Osteoblast (primary cell): Measurements from ENCODE around the gene ARFGAP1. TPM values are rescaled to one million over a fixed set of nuclear protein-coding genes. Genes with fewer than 3 reads are reported as not detected.

ENCODE experiments used
- DNase-seq: peaks from one replicate; pipeline ENCODE4 v3.0.0; 2011; ENCODE audit warnings: low spot score, mixed read lengths; ENCODE audit not compliant: insufficient read length; ENCODE audit errors: missing footprints
- H2AFZ ChIP-seq: 2 replicates; pipeline ENCODE4 v1.6.0; 2011; ENCODE audit warnings: mild to moderate bottlenecking, low read length
- H3K27ac ChIP-seq: 2 replicates; pipeline ENCODE4 v1.5.1; 2011; ENCODE audit warnings: mild to moderate bottlenecking, low read depth, low read length, moderate library complexity
- H3K27me3 ChIP-seq: 2 replicates; pipeline ENCODE4 v1.6.0; 2012; ENCODE audit warnings: mild to moderate bottlenecking, control low read depth, inconsistent platforms, low read length, moderate library complexity; ENCODE audit not compliant: insufficient read depth
- H3K36me3 ChIP-seq: 2 replicates; pipeline ENCODE4 v1.5.1; 2011; ENCODE audit warnings: mild to moderate bottlenecking, low read length, control low read depth, moderate library complexity; ENCODE audit not compliant: insufficient read depth
- H3K4me1 ChIP-seq: 2 replicates; pipeline ENCODE4 v1.5.1; 2011; ENCODE audit warnings: mild to moderate bottlenecking, low read length, control low read depth, moderate library complexity; ENCODE audit not compliant: insufficient read depth
- H3K4me2 ChIP-seq: 2 replicates; pipeline ENCODE4 v1.6.0; 2011; ENCODE audit warnings: mild to moderate bottlenecking, low read length; ENCODE audit not compliant: insufficient read depth
- H3K4me3 ChIP-seq: fragments of 200-600 bp; sonication (generic); 3 replicates; pipeline ENCODE4 v1.5.1; 2012; ENCODE audit warnings: mild to moderate bottlenecking, low read length, inconsistent platforms; ENCODE audit not compliant: insufficient read depth
- H3K79me2 ChIP-seq: 2 replicates; pipeline ENCODE4 v1.6.0; 2012; ENCODE audit warnings: mild to moderate bottlenecking, low read length, control low read depth, inconsistent platforms; ENCODE audit not compliant: insufficient read depth
- H3K9me3 ChIP-seq: 2 replicates; pipeline ENCODE4 v1.5.1; 2011; ENCODE audit warnings: low read depth, low read length, control low read depth
- H4K20me1 ChIP-seq: 2 replicates; pipeline ENCODE4 v1.6.0; 2012; ENCODE audit warnings: mild to moderate bottlenecking, low read length, control low read depth; ENCODE audit not compliant: insufficient read depth
- total RNA-seq: library from RNA; depleted of rRNA; stranded (reverse); fragments of >200 nt; gene quantifications from 2 replicates; pipeline ENCODE4 v1.2.3, GENCODE V29; 2012
- TF ChIP-seq, protein P1 (sequence below): IDR thresholded peaks from 2 replicates; pipeline ENCODE4 v1.5.1; 2011; ENCODE audit warnings: mild to moderate bottlenecking, low read depth, low read length, moderate library complexity; ENCODE audit errors: extremely low read depth

The ARFGAP1 gene
- total RNA-seq, 1 donor = 68.4 TPM

DNA sequence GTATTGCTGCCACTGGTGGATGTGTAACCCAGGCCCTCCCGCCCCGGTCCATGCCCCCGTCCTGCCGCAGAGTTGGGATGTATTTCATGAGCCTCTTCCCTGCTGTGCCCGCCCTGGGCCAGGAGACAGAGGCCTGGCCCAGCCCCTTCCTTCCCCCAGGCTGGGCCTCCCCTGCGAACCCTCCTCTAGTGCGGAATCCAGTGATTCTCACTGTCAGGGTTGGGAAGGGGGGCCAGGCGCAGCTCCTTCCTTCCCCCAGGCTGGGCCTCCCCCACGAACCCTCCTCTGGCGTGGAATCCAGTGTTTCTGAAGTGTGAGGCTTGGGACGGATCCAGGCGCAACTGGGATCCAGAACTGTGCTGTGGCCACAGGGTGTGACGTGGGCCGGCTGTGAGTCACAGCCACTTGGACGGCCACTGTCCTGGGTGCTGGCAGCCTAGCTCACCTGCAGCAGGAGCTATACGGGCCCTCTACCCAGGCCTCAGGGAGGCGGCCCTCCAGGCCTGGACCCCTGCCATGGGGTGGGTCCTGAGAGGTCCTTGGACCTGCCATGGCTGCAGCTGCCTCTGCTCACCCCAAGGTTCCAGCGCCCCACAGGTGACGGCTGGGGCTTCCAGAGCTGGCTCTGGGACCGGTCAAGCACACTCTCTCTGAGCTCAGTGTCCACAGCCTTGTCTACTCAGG, 48.7 kb downstream of the ARFGAP1 start:
- no peak overlapping the region for H3K4me2 ChIP-seq
- H3K36me3 ChIP-seq = no peaks in the 10 kb centered on the region
- H3K4me3 ChIP-seq = no peak overlapping the region
- no peak overlapping the region for H2AFZ ChIP-seq
- TF ChIP-seq, protein P1, sequence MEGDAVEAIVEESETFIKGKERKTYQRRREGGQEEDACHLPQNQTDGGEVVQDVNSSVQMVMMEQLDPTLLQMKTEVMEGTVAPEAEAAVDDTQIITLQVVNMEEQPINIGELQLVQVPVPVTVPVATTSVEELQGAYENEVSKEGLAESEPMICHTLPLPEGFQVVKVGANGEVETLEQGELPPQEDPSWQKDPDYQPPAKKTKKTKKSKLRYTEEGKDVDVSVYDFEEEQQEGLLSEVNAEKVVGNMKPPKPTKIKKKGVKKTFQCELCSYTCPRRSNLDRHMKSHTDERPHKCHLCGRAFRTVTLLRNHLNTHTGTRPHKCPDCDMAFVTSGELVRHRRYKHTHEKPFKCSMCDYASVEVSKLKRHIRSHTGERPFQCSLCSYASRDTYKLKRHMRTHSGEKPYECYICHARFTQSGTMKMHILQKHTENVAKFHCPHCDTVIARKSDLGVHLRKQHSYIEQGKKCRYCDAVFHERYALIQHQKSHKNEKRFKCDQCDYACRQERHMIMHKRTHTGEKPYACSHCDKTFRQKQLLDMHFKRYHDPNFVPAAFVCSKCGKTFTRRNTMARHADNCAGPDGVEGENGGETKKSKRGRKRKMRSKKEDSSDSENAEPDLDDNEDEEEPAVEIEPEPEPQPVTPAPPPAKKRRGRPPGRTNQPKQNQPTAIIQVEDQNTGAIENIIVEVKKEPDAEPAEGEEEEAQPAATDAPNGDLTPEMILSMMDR = no peak
- H4K20me1 ChIP-seq = no peaks in the 10 kb centered on the region
- DNase-seq = no peak
- H3K27ac ChIP-seq = no peak overlapping the region
- H3K9me3 ChIP-seq = no peaks in the 10 kb centered on the region
- H3K27me3 ChIP-seq = peaks cover 9% of the 10 kb centered on the region
- H3K4me1 ChIP-seq = no peaks in the 10 kb centered on the region
- no peaks in the 10 kb centered on the region for H3K79me2 ChIP-seq

DNA sequence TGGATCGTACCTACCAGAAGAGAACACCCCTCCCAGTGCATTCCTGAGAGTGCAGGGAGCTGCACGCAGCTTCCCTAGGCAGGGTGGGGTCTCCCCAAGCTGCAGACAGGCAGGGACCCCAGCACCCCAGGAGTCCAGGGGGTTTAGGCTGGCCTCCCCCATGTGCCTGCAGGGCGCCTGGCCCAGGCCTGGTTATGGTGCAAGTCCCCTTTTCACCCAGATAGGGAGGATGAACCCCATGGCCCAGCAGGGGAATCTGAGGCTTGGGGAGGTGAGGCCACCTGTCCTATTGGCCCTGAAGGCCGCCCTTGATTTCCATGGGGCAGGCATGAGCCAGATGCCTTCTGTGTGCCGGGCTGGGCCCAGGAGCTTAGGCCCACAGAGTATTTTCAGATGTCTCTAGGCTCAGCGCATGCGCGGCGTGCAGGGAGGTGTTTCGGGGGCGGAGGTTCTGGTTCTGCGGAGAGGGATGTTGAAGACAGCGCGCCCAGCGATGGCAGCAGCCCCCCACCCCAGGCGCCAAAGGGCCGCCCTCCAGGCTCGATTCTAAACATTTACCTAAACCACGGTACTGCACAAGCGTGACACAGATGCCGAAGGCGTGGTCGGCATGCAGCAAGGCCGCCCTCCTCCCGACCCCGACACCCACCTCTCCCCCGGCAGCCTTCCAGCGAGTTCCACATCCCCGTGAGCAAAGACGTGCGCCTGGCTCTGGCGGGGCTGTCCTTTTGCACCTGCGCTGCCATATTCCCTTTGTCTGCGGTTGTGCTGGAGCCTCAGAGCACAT, 49.7 kb downstream of the ARFGAP1 start:
- Histone ChIP-seq H3K79me2 (no peaks in the 10 kb centered on the region), H3K27me3 (peaks cover 9% of the 10 kb centered on the region), H3K36me3 (no peaks in the 10 kb centered on the region), H3K27ac (no peak overlapping the region), H3K9me3 (no peaks in the 10 kb centered on the region), H3K4me1 (no peaks in the 10 kb centered on the region), H2AFZ (no peak overlapping the region), H3K4me2 (no peak overlapping the region), H3K4me3 (no peak overlapping the region), H4K20me1 (no peaks in the 10 kb centered on the region)
- TF ChIP-seq, protein P1 = no peak
- DNase-seq = no peak

DNA sequence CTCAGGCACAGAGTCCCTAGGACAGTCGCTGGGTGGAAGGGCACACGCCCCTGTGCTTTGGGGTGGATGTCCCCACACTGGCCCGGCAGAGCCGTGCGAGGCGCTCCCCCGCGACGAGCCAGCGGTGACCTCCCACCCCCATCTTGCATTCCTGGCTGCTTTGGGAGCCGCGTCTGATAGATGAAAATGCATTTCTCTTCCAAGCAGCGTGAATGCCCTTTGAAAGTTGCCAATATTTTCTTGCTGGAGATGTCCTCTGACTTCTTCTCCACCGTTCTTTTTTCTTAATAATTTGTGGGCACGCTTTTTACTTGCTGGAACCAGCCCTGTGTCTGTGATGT, 50.3 kb downstream of the ARFGAP1 start:
- no peak overlapping the region for H3K4me2 ChIP-seq
- H3K27me3 ChIP-seq = peaks cover 9% of the 10 kb centered on the region
- no peaks in the 10 kb centered on the region for H3K9me3 ChIP-seq
- no peak overlapping the region for H3K27ac ChIP-seq
- no peaks in the 10 kb centered on the region for H3K4me1 ChIP-seq
- H4K20me1 ChIP-seq = no peaks in the 10 kb centered on the region
- DNase-seq = no peak
- H3K79me2 ChIP-seq = no peaks in the 10 kb centered on the region
- H3K36me3 ChIP-seq = no peaks in the 10 kb centered on the region
- TF ChIP-seq, protein P1 = no peak
- H3K4me3 ChIP-seq = no peak overlapping the region
- no peak overlapping the region for H2AFZ ChIP-seq

DNA sequence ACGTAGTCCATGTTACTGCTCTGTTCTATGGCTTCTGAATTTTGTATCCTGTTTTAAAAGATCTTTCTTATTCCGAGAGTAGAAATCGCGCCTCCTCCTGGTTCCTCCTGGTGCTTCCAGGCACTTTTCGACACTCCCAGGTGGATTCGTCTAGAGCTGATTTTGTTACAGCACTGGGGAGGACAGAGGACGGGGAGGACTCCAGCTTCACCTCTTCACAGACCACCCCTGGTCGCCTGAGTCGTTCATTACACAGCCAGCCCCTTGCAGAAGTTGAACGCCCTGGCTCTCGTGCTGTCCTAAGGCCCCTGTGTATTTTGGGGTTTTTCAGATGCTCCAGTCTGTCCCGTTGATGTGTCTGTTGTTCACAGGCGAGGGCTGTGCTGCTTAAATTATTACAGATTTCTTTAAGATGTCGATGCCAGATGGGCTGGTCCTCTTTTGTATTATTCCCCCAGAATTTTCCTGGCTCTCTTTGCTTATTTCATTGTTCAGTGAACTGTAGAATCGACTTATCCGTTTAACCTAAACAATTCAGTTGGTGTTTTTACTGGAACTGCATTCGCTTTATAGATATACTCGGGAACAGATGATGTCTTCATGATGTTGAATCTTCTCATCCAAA, 50.9 kb downstream of the ARFGAP1 start:
- no peak for DNase-seq
- Histone ChIP-seq H3K4me1 (no peaks in the 10 kb centered on the region), H3K79me2 (no peaks in the 10 kb centered on the region), H2AFZ (no peak overlapping the region), H3K4me3 (no peak overlapping the region), H3K4me2 (no peak overlapping the region), H3K9me3 (no peaks in the 10 kb centered on the region), H3K27ac (no peak overlapping the region), H4K20me1 (no peaks in the 10 kb centered on the region), H3K36me3 (no peaks in the 10 kb centered on the region), H3K27me3 (peaks cover 9% of the 10 kb centered on the region)
- TF ChIP-seq, protein P1 = peak; percentile 12
